Adrenal gland (tissue), 5 donors: ENCODE results near the gene SLC8A2.

Source experiments
- POLR2A ChIP-seq, 2 donors: fragments of 450-650 bp; IDR thresholded peaks; one replicate each; pipeline ENCODE4 v1.6.1; 2017; ENCODE audit warnings: antibody characterized with exemption in 2 of 2, mild to moderate bottlenecking in 2 of 2, moderate library complexity in 1 of 2
- TF ChIP-seq, protein P1 (sequence below), 6 experiments: fragments of 450-650 bp in 4 of 6; fragments of 200-600 bp in 2 of 6; sonication (generic) in 1 of 6; IDR thresholded peaks; 1 replicate in 5 of 6; 2 replicates in 1 of 6; pipeline versions ENCODE4 v1.5.1 to v1.8.0; 2016 to 2021; ENCODE audit warnings: antibody characterized with exemption in 6 of 6, mild to moderate bottlenecking in 2 of 6, moderate library complexity in 1 of 6
- donor health status: DM: no; HTN: no; CAD: no.

DNA sequence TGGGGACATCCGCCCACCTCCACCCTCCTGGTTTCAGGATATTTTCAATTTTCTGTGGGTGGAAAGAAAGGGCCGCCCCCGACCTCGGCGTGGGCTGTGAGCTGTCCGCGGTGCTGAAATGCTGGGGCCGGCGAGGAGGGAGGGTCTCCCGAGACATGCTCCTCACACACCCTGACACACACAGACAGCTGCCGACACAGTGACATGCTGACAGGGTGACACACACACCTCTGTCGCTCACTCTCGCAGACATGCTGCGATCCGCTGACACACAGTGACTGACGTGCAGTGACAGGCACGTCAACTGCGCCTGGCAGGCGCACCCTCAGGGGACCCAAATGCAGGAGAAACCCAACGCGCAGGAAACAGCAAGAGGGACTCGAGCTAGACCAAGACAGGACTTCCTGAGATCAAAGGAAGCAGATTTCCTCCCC, 27.3 kb downstream of the SLC8A2 start:
- TF ChIP-seq, protein P1, sequence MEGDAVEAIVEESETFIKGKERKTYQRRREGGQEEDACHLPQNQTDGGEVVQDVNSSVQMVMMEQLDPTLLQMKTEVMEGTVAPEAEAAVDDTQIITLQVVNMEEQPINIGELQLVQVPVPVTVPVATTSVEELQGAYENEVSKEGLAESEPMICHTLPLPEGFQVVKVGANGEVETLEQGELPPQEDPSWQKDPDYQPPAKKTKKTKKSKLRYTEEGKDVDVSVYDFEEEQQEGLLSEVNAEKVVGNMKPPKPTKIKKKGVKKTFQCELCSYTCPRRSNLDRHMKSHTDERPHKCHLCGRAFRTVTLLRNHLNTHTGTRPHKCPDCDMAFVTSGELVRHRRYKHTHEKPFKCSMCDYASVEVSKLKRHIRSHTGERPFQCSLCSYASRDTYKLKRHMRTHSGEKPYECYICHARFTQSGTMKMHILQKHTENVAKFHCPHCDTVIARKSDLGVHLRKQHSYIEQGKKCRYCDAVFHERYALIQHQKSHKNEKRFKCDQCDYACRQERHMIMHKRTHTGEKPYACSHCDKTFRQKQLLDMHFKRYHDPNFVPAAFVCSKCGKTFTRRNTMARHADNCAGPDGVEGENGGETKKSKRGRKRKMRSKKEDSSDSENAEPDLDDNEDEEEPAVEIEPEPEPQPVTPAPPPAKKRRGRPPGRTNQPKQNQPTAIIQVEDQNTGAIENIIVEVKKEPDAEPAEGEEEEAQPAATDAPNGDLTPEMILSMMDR (IDR thresholded peaks at IDR 0.05): no peak
- no peak for TF ChIP-seq POLR2A (IDR thresholded peaks at IDR 0.05)
